HG03103 (cell line): ENCODE results near the gene ST3GAL3.

Source experiments
- ATAC-seq: cut with Tn5 transposase; IDR thresholded peaks from one replicate; pipeline ENCODE4 v1.9.1; 2021; ENCODE audit warnings: low read depth; ENCODE audit not compliant: unreplicated experiment

ST3GAL3 gene

GRCh38 chr1:43871181-43871910, 164.0 kb downstream of the ST3GAL3 start:
- ATAC-seq = no peak

- ATAC-seq = no peak
Measured at GRCh38 chr1:43872280-43872679, 164.9 kb downstream of the ST3GAL3 start.

- ATAC-seq = no peak
Measured at GRCh38 chr1:43873851-43874250, 166.5 kb downstream of the ST3GAL3 start.

- no peak for ATAC-seq
Measured at GRCh38 chr1:43874716-43875115, 167.4 kb downstream of the ST3GAL3 start.

- ATAC-seq = no peak
Measured at GRCh38 chr1:43875331-43875730, 168.0 kb downstream of the ST3GAL3 start.

- no peak for ATAC-seq
Measured at GRCh38 chr1:43877101-43877500, 169.8 kb downstream of the ST3GAL3 start.

- no peak for ATAC-seq
Measured at GRCh38 chr1:43878440-43878839, 171.1 kb downstream of the ST3GAL3 start.

- no peak for ATAC-seq
Measured at GRCh38 chr1:43878854-43879253, 171.5 kb downstream of the ST3GAL3 start.

GRCh38 chr1:43879414-43879813, 172.1 kb downstream of the ST3GAL3 start:
- no peak for ATAC-seq

GRCh38 chr1:43879996-43880395, 172.7 kb downstream of the ST3GAL3 start:
- ATAC-seq = no peak

GRCh38 chr1:43880604-43881003, 173.3 kb downstream of the ST3GAL3 start:
- ATAC-seq = no peak

- ATAC-seq = no peak
Measured at GRCh38 chr1:43881415-43881814, 174.1 kb downstream of the ST3GAL3 start.

GRCh38 chr1:43882763-43883162, 175.4 kb downstream of the ST3GAL3 start:
- ATAC-seq = no peak

- ATAC-seq = no peak
Measured at GRCh38 chr1:43883321-43883720, 176.0 kb downstream of the ST3GAL3 start.

- ATAC-seq = no peak
Measured at GRCh38 chr1:43885279-43885801, 178.0 kb downstream of the ST3GAL3 start.

GRCh38 chr1:43887748-43888147, 180.4 kb downstream of the ST3GAL3 start:
- no peak for ATAC-seq

- ATAC-seq = no peak
Measured at GRCh38 chr1:43890815-43891214, 183.5 kb downstream of the ST3GAL3 start.

GRCh38 chr1:43893006-43893405, 185.7 kb downstream of the ST3GAL3 start:
- ATAC-seq = no peak

- no peak for ATAC-seq
Measured at GRCh38 chr1:43898981-43899380, 191.6 kb downstream of the ST3GAL3 start.

- no peak for ATAC-seq
Measured at GRCh38 chr1:43900386-43900785, 193.1 kb downstream of the ST3GAL3 start.

- no peak for ATAC-seq
Measured at GRCh38 chr1:43901196-43901961, 194.0 kb downstream of the ST3GAL3 start.
